RWPE1 (cell line): Measurements from ENCODE around the gene DNAJB11.

Experiments
- CTCF ChIA-PET: fragments of 350-600 bp; sonication (Branson Sonifier 250); formaldehyde crosslinking; extraction: SDS; loops from one replicate; lab custom pipeline; 2021; lab: Yijun Ruan, JAX
- POLR2A ChIA-PET: fragments of 400-600 bp; formaldehyde crosslinking; extraction: SDS; loops from one replicate; lab custom pipeline; 2020; ENCODE audit warnings: antibody characterized with exemption; ENCODE audit not compliant: low non-redundant PET; lab: Yijun Ruan, JAX
- DNase-seq: peaks from one replicate; pipeline ENCODE4 v3.0.0; 2012; ENCODE audit warnings: low spot score
- H3K27ac ChIP-seq: fragments of 450-650 bp; 2 replicates; pipeline ENCODE4 v1.5.1; 2017
- TF ChIP-seq, protein P1 (sequence below): fragments of 450-650 bp; conservative IDR thresholded peaks from 2 replicates; pipeline ENCODE4 v1.5.1; 2017; ENCODE audit warnings: low read depth, mild to moderate bottlenecking

DNAJB11 gene

DNA sequence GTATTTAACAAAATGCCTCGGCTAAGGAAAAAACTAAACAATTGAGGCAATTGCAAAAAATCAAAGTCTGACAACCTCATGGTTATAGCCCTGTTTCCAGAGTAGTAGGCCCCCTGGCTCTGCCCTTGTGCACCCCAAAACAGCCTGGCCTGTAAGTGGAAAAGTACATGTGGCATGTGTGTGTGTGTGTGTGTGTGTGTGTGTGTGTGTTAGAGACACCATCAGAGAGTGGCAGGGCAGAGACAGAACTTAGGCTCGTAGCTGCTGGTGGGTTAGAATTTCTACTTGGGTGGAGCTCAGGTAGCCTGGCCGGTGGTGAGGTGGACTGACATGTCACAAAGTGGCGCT lies 28.2 kb downstream of the DNAJB11 start:
- TF ChIP-seq, protein P1, sequence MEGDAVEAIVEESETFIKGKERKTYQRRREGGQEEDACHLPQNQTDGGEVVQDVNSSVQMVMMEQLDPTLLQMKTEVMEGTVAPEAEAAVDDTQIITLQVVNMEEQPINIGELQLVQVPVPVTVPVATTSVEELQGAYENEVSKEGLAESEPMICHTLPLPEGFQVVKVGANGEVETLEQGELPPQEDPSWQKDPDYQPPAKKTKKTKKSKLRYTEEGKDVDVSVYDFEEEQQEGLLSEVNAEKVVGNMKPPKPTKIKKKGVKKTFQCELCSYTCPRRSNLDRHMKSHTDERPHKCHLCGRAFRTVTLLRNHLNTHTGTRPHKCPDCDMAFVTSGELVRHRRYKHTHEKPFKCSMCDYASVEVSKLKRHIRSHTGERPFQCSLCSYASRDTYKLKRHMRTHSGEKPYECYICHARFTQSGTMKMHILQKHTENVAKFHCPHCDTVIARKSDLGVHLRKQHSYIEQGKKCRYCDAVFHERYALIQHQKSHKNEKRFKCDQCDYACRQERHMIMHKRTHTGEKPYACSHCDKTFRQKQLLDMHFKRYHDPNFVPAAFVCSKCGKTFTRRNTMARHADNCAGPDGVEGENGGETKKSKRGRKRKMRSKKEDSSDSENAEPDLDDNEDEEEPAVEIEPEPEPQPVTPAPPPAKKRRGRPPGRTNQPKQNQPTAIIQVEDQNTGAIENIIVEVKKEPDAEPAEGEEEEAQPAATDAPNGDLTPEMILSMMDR, result no peak
- CTCF ChIA-PET, result interaction anchor here (2.1 kb wide), 1 partner anchor 18 kb away, joined by 5 read pairs; no protein-coding TSS in a partner anchor
- H3K27ac ChIP-seq, result no peak overlapping the region
- POLR2A ChIA-PET, result no interaction called here
- DNase-seq, result no peak

DNA sequence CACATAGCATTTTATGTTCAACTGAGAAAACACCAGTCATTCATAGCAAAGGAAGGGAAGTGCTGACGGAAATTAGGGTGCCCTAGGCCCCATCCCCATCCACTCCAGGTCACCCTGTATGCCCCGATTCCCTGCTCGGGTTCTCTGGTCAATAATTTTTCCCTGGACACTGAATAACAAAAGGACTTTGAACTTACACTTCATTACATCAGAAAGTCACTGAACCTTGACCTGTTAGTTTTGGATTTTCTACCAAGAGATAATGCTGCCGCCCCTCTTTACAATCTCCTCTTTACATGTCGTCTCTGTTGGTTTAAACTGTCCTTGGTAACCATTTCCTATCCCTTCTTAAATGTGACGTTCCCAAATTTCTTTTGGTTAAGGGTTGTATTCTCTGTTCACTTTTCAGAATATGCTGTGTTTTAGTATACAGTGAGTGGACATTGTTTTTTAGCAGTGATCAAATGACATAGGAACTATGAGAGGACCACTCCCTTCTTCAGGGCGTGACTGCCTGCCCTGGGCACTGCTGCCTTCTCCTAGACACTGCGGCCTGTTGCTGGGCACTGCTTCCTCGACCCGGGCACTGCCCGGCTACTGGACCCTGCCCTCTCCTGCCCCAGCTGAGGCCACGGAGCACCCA lies 28.7 kb downstream of the DNAJB11 start:
- TF ChIP-seq, protein P1, result no peak
- H3K27ac ChIP-seq, result no peak overlapping the region
- CTCF ChIA-PET, result interaction anchor here (2.1 kb wide), 1 partner anchor 18 kb away, joined by 5 read pairs; no protein-coding TSS in a partner anchor
- POLR2A ChIA-PET, result no interaction called here
- DNase-seq, result no peak

GRCh38 chr3:186599785-186600166 lies 29.3 kb downstream of the DNAJB11 start:
- POLR2A ChIA-PET, result no interaction called here

DNA sequence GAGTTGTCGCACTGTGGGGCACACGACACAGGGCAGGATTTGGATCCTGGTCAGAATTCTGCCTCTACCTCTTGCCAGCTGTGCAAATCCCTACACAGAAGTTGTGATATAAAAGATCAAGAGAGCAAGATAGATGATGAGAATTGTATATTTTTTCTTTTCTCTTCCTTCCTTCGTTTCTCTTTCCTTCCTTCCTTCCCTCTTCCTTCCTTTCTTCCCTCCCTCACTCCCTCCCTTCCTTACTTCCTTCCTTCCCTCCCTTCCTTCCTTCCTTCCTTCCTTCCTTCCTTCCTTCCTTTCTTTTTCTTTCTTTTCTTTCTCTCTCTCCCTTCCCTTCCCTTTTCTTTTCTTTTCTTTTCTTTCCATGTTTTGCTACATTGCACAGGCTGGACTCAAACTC lies 30.4 kb downstream of the DNAJB11 start:
- ChIA-PET CTCF (interaction anchor here (1.2 to 2.1 kb wide), 2 partner anchors 14 to 16 kb away, joined by 5 read pairs; no protein-coding TSS in a partner anchor), POLR2A (no interaction called here)
- H3K27ac ChIP-seq, result no peak overlapping the region
- TF ChIP-seq, protein P1, result no peak
- DNase-seq, result no peak

More at GRCh38 chr3:186599785-186600166, 29.3 kb downstream of the DNAJB11 start:
- no peak overlapping the region for H3K27ac ChIP-seq
- DNase-seq, result no peak
- TF ChIP-seq, protein P1, result no peak
- CTCF ChIA-PET, result interaction anchor here (1.2 to 2.1 kb wide), 2 partner anchors 15 to 17 kb away, joined by 5 read pairs; no protein-coding TSS in a partner anchor

- H3K27ac ChIP-seq, result no peak overlapping the region
- ChIA-PET POLR2A (no interaction called here), CTCF (interaction anchor here (0.7 to 1.0 kb wide), 2 partner anchors 9 to 11 kb away, joined by 4 to 9 read pairs; no protein-coding TSS in a partner anchor)
These were observed 32.6 kb downstream of the DNAJB11 start for GRCh38 chr3:186603159-186603558.

GRCh38 chr3:186605078-186605477 lies 34.6 kb downstream of the DNAJB11 start:
- TF ChIP-seq, protein P1, result no peak
- DNase-seq, result peak; percentile 20
- ChIA-PET CTCF (interaction anchor here (0.5 to 0.6 kb wide), 2 partner anchors 16 to 395 kb away, joined by 3 to 4 read pairs; no protein-coding TSS in a partner anchor), POLR2A (interaction anchor here (0.9 kb wide), 1 partner anchor 10 kb away, joined by 3 read pairs; no protein-coding TSS in a partner anchor)
- no peak overlapping the region for H3K27ac ChIP-seq

More at GRCh38 chr3:186603159-186603558, 32.6 kb downstream of the DNAJB11 start:
- TF ChIP-seq, protein P1, result no peak
- no peak for DNase-seq
